DND-41 (cell line): ENCODE data around the gene SF3A1.

Experiments used
- EZH2 ChIP-seq: IDR thresholded peaks from 3 replicates; pipeline ENCODE4 v1.6.1; 2012; ENCODE audit warnings: borderline replicate concordance, low read depth, mild to moderate bottlenecking, moderate library complexity, low read length, inconsistent platforms; ENCODE audit not compliant: severe bottlenecking
- TF ChIP-seq, protein P1 (sequence below): IDR thresholded peaks from 2 replicates; pipeline ENCODE4 v1.5.1; 2012; ENCODE audit warnings: borderline replicate concordance, low read length, moderate library complexity, mild to moderate bottlenecking; ENCODE audit not compliant: poor library complexity, severe bottlenecking; ENCODE audit errors: extremely low read depth

DNA sequence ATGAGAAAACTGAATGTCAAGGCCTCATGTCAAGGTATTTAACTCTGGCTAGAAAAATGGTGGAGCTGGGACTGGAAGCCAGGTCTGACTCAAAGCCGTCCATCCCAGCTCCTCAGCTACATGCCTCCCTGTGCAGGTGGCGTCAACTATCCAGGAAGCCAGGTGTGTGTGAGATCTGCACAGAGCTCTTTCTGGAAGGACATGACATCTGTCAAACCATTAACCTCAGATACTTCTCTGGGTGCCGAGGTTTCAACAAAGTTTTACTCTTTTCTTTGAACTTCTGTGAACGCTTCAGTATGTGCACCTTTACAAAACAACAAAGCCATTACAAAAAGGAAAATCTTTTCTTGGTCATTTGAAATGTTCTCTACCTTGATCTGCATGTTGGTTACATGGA is 60.4 kb downstream of the SF3A1 start:
- TF ChIP-seq, protein P1, sequence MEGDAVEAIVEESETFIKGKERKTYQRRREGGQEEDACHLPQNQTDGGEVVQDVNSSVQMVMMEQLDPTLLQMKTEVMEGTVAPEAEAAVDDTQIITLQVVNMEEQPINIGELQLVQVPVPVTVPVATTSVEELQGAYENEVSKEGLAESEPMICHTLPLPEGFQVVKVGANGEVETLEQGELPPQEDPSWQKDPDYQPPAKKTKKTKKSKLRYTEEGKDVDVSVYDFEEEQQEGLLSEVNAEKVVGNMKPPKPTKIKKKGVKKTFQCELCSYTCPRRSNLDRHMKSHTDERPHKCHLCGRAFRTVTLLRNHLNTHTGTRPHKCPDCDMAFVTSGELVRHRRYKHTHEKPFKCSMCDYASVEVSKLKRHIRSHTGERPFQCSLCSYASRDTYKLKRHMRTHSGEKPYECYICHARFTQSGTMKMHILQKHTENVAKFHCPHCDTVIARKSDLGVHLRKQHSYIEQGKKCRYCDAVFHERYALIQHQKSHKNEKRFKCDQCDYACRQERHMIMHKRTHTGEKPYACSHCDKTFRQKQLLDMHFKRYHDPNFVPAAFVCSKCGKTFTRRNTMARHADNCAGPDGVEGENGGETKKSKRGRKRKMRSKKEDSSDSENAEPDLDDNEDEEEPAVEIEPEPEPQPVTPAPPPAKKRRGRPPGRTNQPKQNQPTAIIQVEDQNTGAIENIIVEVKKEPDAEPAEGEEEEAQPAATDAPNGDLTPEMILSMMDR, result no peak
- no peak for TF ChIP-seq EZH2
